ENCODE measurements around the gene FURIN. TPM values are rescaled to one million over a fixed set of nuclear protein-coding genes. Genes with fewer than 3 reads are reported as not detected.

FURIN gene
- total and polyA plus RNA-seq, 9 of the 15 experiments (the other 6 are each of a cell fraction or from before 2014, with no cell fraction given): 0.92 to 99.9 (median 34.8) TPM

DNA sequence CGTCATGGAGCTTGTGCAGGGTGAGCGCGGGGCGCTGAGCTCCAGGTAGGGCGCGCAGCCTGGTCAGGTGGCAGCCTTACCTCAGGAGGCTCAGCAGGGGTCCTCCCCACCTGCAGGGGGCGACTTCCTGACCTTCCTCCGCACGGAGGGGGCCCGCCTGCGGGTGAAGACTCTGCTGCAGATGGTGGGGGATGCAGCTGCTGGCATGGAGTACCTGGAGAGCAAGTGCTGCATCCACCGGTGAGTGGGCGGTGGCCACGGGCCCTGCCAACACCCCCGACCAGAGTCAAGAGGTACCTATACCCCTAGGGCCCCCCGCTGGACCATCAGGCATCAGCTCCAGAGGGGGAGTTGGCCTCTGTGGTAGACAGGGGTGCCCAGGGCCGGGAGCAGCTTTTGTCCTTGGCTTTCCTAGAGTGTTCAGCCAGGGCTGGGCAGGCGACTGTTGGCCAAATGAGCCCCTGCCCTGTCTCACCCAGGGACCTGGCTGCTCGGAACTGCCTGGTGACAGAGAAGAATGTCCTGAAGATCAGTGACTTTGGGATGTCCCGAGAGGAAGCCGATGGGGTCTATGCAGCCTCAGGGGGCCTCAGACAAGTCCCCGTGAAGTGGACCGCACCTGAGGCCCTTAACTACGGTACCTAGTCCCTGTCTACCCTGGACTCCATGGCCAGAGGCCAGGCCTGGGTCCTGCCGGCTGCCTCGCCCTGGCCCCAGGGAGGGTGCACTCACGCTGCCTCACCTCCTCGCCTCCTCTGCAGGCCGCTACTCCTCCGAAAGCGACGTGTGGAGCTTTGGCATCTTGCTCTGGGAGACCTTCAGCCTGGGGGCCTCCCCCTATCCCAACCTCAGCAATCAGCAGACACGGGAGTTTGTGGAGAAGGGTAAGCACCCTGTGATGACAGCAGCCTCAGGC, 25.0 kb downstream of the FURIN start (continued):
- TF ChIP-seq, protein P1, sequence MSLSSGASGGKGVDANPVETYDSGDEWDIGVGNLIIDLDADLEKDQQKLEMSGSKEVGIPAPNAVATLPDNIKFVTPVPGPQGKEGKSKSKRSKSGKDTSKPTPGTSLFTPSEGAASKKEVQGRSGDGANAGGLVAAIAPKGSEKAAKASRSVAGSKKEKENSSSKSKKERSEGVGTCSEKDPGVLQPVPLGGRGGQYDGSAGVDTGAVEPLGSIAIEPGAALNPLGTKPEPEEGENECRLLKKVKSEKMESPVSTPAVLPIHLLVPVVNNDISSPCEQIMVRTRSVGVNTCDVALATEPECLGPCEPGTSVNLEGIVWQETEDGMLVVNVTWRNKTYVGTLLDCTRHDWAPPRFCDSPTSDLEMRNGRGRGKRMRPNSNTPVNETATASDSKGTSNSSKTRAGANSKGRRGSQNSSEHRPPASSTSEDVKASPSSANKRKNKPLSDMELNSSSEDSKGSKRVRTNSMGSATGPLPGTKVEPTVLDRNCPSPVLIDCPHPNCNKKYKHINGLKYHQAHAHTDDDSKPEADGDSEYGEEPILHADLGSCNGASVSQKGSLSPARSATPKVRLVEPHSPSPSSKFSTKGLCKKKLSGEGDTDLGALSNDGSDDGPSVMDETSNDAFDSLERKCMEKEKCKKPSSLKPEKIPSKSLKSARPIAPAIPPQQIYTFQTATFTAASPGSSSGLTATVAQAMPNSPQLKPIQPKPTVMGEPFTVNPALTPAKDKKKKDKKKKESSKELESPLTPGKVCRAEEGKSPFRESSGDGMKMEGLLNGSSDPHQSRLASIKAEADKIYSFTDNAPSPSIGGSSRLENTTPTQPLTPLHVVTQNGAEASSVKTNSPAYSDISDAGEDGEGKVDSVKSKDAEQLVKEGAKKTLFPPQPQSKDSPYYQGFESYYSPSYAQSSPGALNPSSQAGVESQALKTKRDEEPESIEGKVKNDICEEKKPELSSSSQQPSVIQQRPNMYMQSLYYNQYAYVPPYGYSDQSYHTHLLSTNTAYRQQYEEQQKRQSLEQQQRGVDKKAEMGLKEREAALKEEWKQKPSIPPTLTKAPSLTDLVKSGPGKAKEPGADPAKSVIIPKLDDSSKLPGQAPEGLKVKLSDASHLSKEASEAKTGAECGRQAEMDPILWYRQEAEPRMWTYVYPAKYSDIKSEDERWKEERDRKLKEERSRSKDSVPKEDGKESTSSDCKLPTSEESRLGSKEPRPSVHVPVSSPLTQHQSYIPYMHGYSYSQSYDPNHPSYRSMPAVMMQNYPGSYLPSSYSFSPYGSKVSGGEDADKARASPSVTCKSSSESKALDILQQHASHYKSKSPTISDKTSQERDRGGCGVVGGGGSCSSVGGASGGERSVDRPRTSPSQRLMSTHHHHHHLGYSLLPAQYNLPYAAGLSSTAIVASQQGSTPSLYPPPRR (CRISPR knock-in tag; IDR thresholded peaks at IDR 0.05; ENCODE audit: borderline replicate concordance): no peak
- TF ChIP-seq, protein P2, sequence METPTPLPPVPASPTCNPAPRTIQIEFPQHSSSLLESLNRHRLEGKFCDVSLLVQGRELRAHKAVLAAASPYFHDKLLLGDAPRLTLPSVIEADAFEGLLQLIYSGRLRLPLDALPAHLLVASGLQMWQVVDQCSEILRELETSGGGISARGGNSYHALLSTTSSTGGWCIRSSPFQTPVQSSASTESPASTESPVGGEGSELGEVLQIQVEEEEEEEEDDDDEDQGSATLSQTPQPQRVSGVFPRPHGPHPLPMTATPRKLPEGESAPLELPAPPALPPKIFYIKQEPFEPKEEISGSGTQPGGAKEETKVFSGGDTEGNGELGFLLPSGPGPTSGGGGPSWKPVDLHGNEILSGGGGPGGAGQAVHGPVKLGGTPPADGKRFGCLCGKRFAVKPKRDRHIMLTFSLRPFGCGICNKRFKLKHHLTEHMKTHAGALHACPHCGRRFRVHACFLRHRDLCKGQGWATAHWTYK (CRISPR knock-in tag; IDR thresholded peaks at IDR 0.05): no peak
- TF ChIP-seq LARP7 (IDR thresholded peaks at IDR 0.05) (no peak), FOXJ3 (CRISPR knock-in tag; IDR thresholded peaks at IDR 0.05) (no peak), ZKSCAN8 (CRISPR knock-in tag; IDR thresholded peaks at IDR 0.05) (no peak), ZNF3 (CRISPR knock-in tag; IDR thresholded peaks at IDR 0.05) (no peak), SRSF1 (IDR thresholded peaks at IDR 0.05; ENCODE audit: low read depth, low read length) (no peak), ZNF282 (CRISPR knock-in tag; IDR thresholded peaks at IDR 0.05) (no peak), POU5F1 (IDR thresholded peaks at IDR 0.05; ENCODE audit: borderline replicate concordance, low read depth, low read length, partially characterized antibody) (no peak), POLR2G (IDR thresholded peaks at IDR 0.05; ENCODE audit: low read depth, low read length) (peak; percentile 52; the same call in 1 of the 2 replicates), TCF3 (CRISPR knock-in tag; IDR thresholded peaks at IDR 0.05) (no peak), MCM7 (IDR thresholded peaks at IDR 0.05) (no peak), NFE2 (IDR thresholded peaks at IDR 0.05; ENCODE audit: low read depth) (no peak)
- TF ChIP-seq, protein P3, sequence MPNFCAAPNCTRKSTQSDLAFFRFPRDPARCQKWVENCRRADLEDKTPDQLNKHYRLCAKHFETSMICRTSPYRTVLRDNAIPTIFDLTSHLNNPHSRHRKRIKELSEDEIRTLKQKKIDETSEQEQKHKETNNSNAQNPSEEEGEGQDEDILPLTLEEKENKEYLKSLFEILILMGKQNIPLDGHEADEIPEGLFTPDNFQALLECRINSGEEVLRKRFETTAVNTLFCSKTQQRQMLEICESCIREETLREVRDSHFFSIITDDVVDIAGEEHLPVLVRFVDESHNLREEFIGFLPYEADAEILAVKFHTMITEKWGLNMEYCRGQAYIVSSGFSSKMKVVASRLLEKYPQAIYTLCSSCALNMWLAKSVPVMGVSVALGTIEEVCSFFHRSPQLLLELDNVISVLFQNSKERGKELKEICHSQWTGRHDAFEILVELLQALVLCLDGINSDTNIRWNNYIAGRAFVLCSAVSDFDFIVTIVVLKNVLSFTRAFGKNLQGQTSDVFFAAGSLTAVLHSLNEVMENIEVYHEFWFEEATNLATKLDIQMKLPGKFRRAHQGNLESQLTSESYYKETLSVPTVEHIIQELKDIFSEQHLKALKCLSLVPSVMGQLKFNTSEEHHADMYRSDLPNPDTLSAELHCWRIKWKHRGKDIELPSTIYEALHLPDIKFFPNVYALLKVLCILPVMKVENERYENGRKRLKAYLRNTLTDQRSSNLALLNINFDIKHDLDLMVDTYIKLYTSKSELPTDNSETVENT (CRISPR knock-in tag; IDR thresholded peaks at IDR 0.05): peak; percentile 34; the same call in 1 of the 2 replicates
- TF ChIP-seq, protein P4, sequence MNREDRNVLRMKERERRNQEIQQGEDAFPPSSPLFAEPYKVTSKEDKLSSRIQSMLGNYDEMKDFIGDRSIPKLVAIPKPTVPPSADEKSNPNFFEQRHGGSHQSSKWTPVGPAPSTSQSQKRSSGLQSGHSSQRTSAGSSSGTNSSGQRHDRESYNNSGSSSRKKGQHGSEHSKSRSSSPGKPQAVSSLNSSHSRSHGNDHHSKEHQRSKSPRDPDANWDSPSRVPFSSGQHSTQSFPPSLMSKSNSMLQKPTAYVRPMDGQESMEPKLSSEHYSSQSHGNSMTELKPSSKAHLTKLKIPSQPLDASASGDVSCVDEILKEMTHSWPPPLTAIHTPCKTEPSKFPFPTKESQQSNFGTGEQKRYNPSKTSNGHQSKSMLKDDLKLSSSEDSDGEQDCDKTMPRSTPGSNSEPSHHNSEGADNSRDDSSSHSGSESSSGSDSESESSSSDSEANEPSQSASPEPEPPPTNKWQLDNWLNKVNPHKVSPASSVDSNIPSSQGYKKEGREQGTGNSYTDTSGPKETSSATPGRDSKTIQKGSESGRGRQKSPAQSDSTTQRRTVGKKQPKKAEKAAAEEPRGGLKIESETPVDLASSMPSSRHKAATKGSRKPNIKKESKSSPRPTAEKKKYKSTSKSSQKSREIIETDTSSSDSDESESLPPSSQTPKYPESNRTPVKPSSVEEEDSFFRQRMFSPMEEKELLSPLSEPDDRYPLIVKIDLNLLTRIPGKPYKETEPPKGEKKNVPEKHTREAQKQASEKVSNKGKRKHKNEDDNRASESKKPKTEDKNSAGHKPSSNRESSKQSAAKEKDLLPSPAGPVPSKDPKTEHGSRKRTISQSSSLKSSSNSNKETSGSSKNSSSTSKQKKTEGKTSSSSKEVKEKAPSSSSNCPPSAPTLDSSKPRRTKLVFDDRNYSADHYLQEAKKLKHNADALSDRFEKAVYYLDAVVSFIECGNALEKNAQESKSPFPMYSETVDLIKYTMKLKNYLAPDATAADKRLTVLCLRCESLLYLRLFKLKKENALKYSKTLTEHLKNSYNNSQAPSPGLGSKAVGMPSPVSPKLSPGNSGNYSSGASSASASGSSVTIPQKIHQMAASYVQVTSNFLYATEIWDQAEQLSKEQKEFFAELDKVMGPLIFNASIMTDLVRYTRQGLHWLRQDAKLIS (CRISPR knock-in tag; IDR thresholded peaks at IDR 0.05): no peak

All from K562 (cell line).